ENCODE measurements around the gene MLPH. TPM values are rescaled to one million over a fixed set of nuclear protein-coding genes. Genes with fewer than 3 reads are reported as not detected.

The MLPH gene
- total RNA-seq, 1 donor from 2014 or later: not detected

DNA sequence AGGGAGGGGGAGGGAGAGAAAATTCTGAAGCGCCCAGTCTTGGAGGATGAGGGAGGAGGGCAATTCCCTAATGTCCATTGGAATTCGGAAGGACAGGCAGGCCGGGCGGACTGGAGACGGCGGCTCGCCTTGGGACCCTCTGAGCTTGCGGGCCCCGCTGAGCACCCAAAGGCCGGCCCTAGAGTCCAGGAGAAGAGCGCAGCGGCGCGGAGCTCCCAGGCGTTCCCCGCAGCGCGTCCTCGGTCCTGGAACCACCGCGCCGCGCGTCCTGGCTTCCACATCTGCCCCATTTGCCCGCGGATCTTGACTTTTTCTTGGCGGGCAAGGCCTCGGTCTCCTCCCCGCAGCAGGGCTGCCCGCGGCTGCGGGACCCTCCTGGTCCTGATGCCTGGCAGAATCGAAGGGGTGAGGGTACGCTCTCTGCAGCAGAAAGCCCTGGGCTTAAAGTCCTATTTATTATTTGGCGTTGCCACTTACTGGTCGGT is 675 bp upstream of the MLPH start:
- DNase-seq (ENCODE audit: low spot score): no peak
- Mint-ChIP-seq H3K4me3 (ENCODE audit: low read depth) (no peak overlapping the region), H3K36me3 (ENCODE audit: low read depth) (no peaks in the 10 kb centered on the region), H3K27ac (no peak overlapping the region), H3K9me3 (peaks cover 10% of the 10 kb centered on the region), H3K4me1 (ENCODE audit: low read depth) (no peaks in the 10 kb centered on the region), H3K27me3 (ENCODE audit: low read depth) (peaks cover 56% of the 10 kb centered on the region)
- intact Hi-C loops (cut with micrococcal nuclease): no loop called here

DNA sequence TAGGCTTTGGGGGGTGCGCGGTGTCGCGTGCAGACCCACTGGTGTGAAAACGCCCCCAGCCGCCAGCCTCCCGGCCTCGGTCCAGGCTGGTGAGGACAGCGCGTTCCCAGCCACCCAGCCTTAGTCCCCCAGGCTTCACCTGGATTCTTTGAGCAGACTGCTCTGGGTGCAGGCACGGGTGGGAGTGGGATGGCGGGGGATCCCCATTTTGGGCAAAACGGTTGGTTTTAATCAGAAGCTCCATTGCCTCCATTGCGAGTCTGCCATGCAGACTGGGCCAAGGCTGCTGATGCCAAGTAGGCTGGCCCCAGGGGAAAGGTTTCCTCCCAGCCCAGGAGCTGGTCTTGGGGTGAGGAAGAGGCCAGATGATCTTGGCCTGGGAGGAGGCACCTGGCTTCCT is 445 bp downstream of the MLPH start:
- peaks cover 46% of the 10 kb centered on the region for H3K27me3 Mint-ChIP-seq (ENCODE audit: low read depth)
- DNase-seq (ENCODE audit: low spot score): no peak
- no peaks in the 10 kb centered on the region for H3K36me3 Mint-ChIP-seq (ENCODE audit: low read depth)
- no peak overlapping the region for H3K27ac Mint-ChIP-seq
- H3K4me1 Mint-ChIP-seq (ENCODE audit: low read depth): no peaks in the 10 kb centered on the region
- no peak overlapping the region for H3K4me3 Mint-ChIP-seq (ENCODE audit: low read depth)
- peaks cover 20% of the 10 kb centered on the region for H3K9me3 Mint-ChIP-seq
- intact Hi-C loops (cut with micrococcal nuclease): no loop called here

DNA sequence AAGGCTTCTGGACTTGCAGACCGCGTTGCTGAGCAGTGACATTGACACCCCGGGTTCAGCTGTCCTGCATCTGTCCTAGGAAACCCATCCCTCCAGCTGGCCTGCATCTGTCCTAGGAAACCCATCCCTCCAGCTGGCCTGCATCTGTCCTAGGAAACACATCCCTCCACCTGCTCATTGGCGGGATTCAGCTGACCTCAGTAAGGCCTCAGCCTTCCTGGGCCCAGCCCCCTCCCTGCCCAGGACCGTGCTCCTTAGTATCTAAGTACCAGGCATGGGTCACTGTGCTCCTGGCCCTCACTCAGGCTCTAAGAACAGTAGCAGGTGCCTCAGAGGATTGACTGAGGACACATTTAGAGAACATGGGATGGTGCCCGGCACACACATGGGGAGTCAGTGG is 1.2 kb downstream of the MLPH start:
- Mint-ChIP-seq H3K36me3 (ENCODE audit: low read depth) (no peaks in the 10 kb centered on the region), H3K9me3 (peaks cover 28% of the 10 kb centered on the region), H3K4me3 (ENCODE audit: low read depth) (no peak overlapping the region), H3K27ac (no peak overlapping the region), H3K27me3 (ENCODE audit: low read depth) (peaks cover 46% of the 10 kb centered on the region), H3K4me1 (ENCODE audit: low read depth) (no peaks in the 10 kb centered on the region)
- no peak for DNase-seq (ENCODE audit: low spot score)
- intact Hi-C loops (cut with micrococcal nuclease): no loop called here

DNA sequence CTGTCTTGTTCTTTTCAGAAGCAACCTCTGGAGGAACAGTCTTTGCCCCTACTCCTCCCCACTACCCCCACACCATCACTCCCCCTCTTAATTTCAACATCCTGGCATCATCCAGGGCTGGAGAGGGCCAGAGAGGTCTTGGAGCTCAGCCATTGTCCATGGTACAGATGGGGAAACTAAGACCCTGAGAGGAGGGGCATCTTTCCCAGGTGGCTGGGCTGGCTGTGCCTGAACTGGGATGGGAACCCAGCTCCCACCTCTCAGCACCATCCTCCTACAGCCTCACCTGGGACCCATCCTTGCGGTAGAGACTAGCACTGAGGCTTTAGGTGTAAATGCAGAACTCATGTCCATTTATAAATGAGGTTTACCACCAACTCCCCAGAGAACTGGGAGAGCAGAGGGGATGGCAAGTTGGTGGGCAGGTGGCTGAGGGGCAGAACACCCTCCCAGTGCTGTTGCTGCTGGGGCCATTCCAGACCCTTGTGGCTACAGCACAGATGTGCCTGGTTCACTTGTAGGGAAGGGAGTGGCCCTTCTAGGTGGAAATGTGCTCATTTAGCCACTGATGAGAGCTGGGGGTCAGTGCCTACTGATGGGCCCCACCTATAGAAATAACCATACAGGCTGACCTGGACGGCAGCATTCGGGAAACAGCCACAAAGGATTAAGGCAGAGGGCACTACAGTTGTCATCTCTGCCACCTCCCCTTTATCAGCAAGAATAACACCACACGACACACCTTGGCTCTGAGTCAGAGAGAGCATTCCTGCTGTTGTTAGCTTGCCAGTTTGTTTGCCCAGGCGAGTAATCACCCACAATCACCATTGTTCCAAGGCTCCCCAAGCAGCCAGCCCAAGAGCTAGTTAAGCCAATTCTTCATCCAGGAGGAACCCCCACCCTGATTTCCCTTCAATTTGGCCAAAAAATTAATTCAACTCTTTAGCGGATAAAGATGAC is 2.1 kb downstream of the MLPH start:
- no peaks in the 10 kb centered on the region for H3K36me3 Mint-ChIP-seq (ENCODE audit: low read depth)
- H3K4me3 Mint-ChIP-seq (ENCODE audit: low read depth): no peak overlapping the region
- H3K9me3 Mint-ChIP-seq: peaks cover 31% of the 10 kb centered on the region
- H3K27me3 Mint-ChIP-seq (ENCODE audit: low read depth): peaks cover 43% of the 10 kb centered on the region
- no peaks in the 10 kb centered on the region for H3K4me1 Mint-ChIP-seq (ENCODE audit: low read depth)
- DNase-seq (ENCODE audit: low spot score): no peak
- intact Hi-C loops (cut with micrococcal nuclease): no loop called here
- no peak overlapping the region for H3K27ac Mint-ChIP-seq

DNA sequence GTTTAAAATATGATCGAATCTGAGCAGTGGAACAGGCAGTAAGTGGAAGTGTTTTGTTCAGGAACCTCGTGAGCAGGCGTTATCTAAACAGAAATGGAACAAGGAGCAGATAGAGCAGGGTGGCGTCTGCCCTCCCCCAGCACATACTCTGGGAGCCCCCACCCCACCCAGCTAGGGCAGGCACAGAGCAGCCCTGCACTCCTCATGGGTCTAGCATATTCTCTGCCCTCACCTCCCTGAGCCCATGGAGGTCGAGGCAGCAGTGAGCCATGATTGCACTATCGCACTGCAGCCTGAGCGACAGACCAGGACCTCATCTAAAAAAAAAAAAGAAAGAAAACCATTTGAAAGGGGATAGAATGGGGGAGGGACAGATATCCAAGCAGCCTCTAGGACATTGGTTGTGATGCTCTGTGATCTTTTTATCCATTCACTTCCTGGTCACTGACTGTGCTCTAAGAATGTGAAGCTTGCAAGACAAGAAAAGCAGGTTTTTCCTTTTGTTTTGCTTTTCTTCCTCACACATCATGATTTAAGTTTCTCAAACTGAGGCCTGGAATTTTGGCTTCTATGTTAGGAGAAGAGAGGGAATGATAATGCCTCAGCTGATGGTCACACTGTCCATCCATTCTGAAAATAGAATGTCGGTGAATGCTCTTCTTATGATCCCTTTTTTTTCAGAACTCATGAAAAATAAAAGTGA is 3.1 kb downstream of the MLPH start:
- H3K4me1 Mint-ChIP-seq (ENCODE audit: low read depth): no peaks in the 10 kb centered on the region
- H3K27ac Mint-ChIP-seq: no peak overlapping the region
- H3K36me3 Mint-ChIP-seq (ENCODE audit: low read depth): no peaks in the 10 kb centered on the region
- intact Hi-C loops (cut with micrococcal nuclease): no loop called here
- peaks cover 35% of the 10 kb centered on the region for H3K27me3 Mint-ChIP-seq (ENCODE audit: low read depth)
- no peak for DNase-seq (ENCODE audit: low spot score)
- no peak overlapping the region for H3K4me3 Mint-ChIP-seq (ENCODE audit: low read depth)
- peaks cover 31% of the 10 kb centered on the region for H3K9me3 Mint-ChIP-seq

DNA sequence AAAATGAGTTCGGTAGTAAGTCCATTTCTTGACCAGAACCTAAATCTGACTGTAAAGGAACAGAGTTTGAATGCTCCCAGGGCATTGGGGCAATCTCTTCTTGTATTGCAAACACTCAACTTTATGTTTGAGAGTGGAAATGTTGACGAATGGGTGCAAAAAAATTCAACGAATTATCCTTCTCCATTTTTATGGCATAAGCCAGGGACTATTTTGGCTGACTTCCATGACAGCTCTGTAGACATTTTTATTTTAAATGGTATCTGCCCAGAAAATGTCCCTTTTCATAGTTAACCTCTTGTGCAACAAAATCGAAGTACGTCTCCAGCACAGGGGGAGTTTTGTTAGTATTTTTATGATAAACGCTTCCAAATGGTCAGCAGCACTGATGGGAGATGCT is 3.7 kb downstream of the MLPH start:
- H3K36me3 Mint-ChIP-seq (ENCODE audit: low read depth): no peaks in the 10 kb centered on the region
- H3K9me3 Mint-ChIP-seq: peaks cover 31% of the 10 kb centered on the region
- intact Hi-C loops (cut with micrococcal nuclease): no loop called here
- H3K4me3 Mint-ChIP-seq (ENCODE audit: low read depth): no peak overlapping the region
- no peak for DNase-seq (ENCODE audit: low spot score)
- H3K27me3 Mint-ChIP-seq (ENCODE audit: low read depth): peaks cover 29% of the 10 kb centered on the region
- no peaks in the 10 kb centered on the region for H3K4me1 Mint-ChIP-seq (ENCODE audit: low read depth)
- no peak overlapping the region for H3K27ac Mint-ChIP-seq

DNA sequence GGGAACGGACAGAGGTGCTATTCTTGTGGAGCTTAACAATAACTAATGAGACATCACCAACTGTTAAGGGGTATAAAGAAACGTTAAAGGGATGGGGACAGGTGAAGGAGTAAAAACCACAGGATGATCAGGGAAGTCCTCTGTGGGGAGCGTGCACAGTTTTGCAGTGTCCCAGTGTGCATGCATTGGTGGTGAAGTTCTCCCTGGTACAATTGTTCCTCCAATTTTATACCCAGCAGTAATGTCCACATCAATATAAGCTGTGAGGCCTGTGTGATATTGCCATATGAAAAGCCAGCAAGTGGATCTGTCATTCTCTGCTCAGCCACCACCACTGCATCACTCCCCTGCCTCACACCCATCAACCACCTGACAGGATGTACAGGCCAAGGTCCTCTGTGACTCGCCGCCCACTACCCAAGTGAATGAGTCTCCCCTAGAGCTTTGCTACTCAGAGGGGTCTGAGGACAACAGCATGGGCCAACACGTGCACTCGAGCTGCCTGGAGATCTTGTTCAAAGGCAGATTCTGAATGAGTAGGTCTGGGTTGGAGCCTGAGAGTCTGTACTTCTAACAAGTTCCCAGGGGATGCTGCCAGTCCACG is 4.6 kb downstream of the MLPH start:
- no peak for DNase-seq (ENCODE audit: low spot score)
- Mint-ChIP-seq H3K4me3 (ENCODE audit: low read depth) (no peak overlapping the region), H3K36me3 (ENCODE audit: low read depth) (no peaks in the 10 kb centered on the region), H3K4me1 (ENCODE audit: low read depth) (no peaks in the 10 kb centered on the region), H3K27ac (no peak overlapping the region), H3K27me3 (ENCODE audit: low read depth) (peaks cover 25% of the 10 kb centered on the region), H3K9me3 (peaks cover 31% of the 10 kb centered on the region)
- intact Hi-C loops (cut with micrococcal nuclease): no loop called here

DNA sequence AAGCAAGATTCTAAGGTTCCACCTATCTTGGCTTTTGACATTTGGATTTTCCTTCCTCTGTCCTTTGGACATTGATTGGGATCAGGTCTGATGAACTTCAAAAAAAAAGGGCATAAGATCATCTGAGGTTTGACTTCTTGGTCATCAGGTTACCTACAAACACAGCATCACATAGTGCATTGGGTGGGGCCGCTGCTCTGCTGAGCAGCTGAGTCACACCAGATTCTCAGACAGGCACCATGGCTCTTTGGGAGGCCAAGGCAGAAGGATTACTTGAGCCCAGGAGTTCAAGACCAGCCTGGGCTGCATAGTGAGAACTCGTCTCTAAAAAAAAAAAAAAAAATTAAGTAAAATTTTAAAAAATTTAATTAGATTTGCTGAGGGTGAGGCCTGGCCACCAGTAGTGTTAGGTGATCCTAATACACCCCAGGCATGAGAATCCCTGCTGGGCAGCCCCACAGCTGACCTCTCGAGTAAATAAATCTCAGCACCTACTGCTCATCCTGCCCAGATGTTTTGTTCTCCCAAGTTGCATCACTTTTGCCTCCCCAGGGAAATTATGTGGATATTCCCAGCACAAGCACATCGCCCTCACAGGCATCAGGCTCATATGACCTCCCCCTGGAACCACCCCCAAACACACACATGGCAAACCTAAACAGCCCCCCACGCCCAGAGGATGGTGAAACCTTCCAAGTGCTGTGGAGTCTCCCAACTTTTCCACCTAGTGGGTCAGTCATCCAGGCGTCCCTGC is 5.3 kb downstream of the MLPH start:
- peaks cover 22% of the 10 kb centered on the region for H3K27me3 Mint-ChIP-seq (ENCODE audit: low read depth)
- DNase-seq (ENCODE audit: low spot score): no peak
- no peak overlapping the region for H3K4me3 Mint-ChIP-seq (ENCODE audit: low read depth)
- no peaks in the 10 kb centered on the region for H3K4me1 Mint-ChIP-seq (ENCODE audit: low read depth)
- no peak overlapping the region for H3K27ac Mint-ChIP-seq
- no peaks in the 10 kb centered on the region for H3K36me3 Mint-ChIP-seq (ENCODE audit: low read depth)
- intact Hi-C loops (cut with micrococcal nuclease): no loop called here
- peaks cover 31% of the 10 kb centered on the region for H3K9me3 Mint-ChIP-seq

DNA sequence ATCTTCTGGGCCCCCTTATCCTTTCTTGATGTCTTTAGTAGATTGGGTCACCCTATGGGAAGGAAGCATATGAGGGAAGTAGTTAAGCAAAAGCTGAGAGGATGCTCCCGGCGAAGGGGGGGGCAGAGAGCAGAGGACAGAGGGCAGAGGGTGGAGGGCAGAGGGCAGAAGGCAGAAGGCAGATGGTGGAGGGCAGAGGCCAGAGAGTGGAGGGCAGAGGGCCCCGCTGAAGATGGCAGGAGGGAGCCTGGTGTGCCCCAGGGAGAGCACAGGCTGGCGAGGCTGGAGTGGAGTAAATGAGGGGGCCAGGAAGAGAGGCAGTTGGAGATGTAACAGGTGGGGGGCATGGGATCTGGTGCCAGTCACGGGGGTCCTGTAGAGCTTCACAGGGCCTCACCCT is 7.0 kb downstream of the MLPH start:
- H3K9me3 Mint-ChIP-seq: peaks cover 31% of the 10 kb centered on the region
- no peak overlapping the region for H3K27ac Mint-ChIP-seq
- no peak overlapping the region for H3K4me3 Mint-ChIP-seq (ENCODE audit: low read depth)
- intact Hi-C loops (cut with micrococcal nuclease): no loop called here
- peaks cover 8% of the 10 kb centered on the region for H3K27me3 Mint-ChIP-seq (ENCODE audit: low read depth)
- H3K4me1 Mint-ChIP-seq (ENCODE audit: low read depth): peaks cover 3% of the 10 kb centered on the region
- no peak for DNase-seq (ENCODE audit: low spot score)
- H3K36me3 Mint-ChIP-seq (ENCODE audit: low read depth): no peaks in the 10 kb centered on the region

DNA sequence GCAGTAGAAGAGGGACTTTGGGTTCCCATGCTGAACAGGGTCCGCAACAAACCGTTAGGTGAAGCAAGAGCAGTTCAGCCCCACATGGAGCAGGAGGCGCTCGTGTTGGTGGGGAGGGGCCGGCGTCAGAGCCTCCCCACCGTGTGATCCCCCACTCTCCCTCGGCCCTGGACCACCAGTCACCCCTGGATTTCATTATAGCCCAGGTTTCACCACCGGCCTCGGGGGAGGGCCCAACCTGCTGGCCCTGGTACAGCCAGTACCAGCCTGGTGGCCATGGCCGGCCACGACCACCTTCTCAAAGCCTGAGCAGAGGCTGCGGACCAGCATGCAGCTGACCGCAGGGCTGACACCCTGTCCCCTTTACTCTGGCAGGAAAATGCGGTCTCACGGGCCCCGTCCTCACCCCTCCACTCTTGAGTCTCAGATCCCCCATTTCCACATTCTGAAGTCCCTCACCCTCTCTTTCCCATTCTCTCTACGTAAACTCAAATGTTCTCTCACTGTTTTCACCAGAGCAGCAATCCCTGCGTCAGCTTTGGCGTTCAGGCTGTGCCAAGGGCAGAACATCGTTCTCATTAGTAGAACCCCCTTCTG is 8.6 kb downstream of the MLPH start:
- H3K4me1 Mint-ChIP-seq (ENCODE audit: low read depth): peaks cover 6% of the 10 kb centered on the region
- peaks cover 29% of the 10 kb centered on the region for H3K9me3 Mint-ChIP-seq
- H3K27ac Mint-ChIP-seq: no peak overlapping the region
- intact Hi-C loops (cut with micrococcal nuclease): no loop called here
- no peak overlapping the region for H3K4me3 Mint-ChIP-seq (ENCODE audit: low read depth)
- no peaks in the 10 kb centered on the region for H3K36me3 Mint-ChIP-seq (ENCODE audit: low read depth)
- no peak for DNase-seq (ENCODE audit: low spot score)
- peaks cover 4% of the 10 kb centered on the region for H3K27me3 Mint-ChIP-seq (ENCODE audit: low read depth)

DNA sequence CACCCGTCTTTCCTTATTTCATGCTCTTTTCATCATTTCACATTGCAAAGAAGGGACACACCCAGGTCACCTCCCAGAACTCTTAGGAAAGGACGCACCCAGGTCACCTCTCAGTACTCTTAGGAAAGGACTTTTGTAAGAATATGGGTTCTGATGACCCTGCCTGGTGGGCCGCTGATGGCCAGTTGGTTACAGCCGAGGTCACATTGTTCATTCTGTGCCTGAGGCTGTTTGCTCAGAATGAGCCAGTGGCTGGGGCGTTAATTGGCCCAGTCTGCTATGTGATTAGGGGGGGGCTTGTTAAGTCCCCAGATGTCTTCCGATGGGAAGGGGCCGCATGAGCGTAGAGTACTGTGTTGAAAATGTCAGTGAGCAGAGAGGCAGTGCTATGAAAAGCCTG is 9.4 kb downstream of the MLPH start:
- no peak overlapping the region for H3K27ac Mint-ChIP-seq
- H3K36me3 Mint-ChIP-seq (ENCODE audit: low read depth): no peaks in the 10 kb centered on the region
- H3K9me3 Mint-ChIP-seq: peaks cover 21% of the 10 kb centered on the region
- no peak for DNase-seq (ENCODE audit: low spot score)
- H3K27me3 Mint-ChIP-seq (ENCODE audit: low read depth): peaks cover 9% of the 10 kb centered on the region
- H3K4me1 Mint-ChIP-seq (ENCODE audit: low read depth): peaks cover 12% of the 10 kb centered on the region
- intact Hi-C loops (cut with micrococcal nuclease): no loop called here
- H3K4me3 Mint-ChIP-seq (ENCODE audit: low read depth): no peak overlapping the region
